GM18511 (cell line): Measurements from ENCODE around the gene DRC7.

ENCODE experiments used
- ATAC-seq: cut with Tn5 transposase; IDR thresholded peaks from one replicate; pipeline ENCODE4 v1.9.1; 2021; ENCODE audit warnings: mild to moderate bottlenecking, moderate library complexity; ENCODE audit not compliant: unreplicated experiment

The DRC7 gene

DNA sequence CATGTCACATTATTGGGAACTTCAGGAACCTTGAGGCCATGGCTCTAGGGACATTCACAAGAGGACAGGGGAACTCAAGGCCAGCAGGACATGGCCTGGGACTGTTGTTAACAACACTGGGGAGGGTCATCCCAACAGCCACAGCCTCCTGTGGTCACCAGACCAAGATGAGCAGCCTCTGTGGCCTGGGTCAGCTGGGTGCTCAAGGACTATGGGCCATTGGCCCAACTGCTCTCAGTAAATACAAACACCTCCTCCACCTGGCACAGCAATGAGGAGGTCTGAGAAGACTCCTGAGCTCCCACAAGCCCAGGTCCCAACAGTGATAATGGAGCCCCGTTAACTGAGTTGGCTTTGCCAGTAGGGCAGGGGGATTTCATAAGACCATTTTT is 86.7 kb downstream of the DRC7 start:
- no peak for ATAC-seq
